Measurements from ENCODE around the gene GJB3.
"Not testable (repeated sequence)": the region's sequence is repeated elsewhere in the genome, so short reads cannot be mapped to it uniquely, and the experiment has no call there.

Gene GJB3

GRCh38 chr1:34781071-34781843 is at the start of gene GJB3:
Gene GJB3, plus strand, starts transcription at chr1:34781214. Its CDS starts 3,549 bp downstream, at chr1:34784763.
- Histone ChIP-seq H3K27me3 (ENCODE audit: low read depth, low read length) (no peaks in the 10 kb centered on the region), H3K4me3 (ENCODE audit: low read length) (no peak within 1 kb of the TSS), H2AFZ (ENCODE audit: low read depth, low read length) (no peak within 1 kb of the TSS), H3K4me2 (ENCODE audit: low read length) (no peak within 1 kb of the TSS), H3K4me1 (ENCODE audit: low read length) (no peaks in the 10 kb centered on the region), H3K36me3 (replicated peaks; ENCODE audit: low read depth, low read length) (no peaks in the 10 kb centered on the region), H3K79me2 (ENCODE audit: low read length) (no peaks in the 10 kb centered on the region), H3K9me3 (ENCODE audit: insufficient read depth, low read length) (no peaks in the 10 kb centered on the region), H4K20me1 (ENCODE audit: insufficient read depth, low read length) (no peaks in the 10 kb centered on the region), H3K27ac (ENCODE audit: low read length) (no peak within 1 kb of the TSS), H3K9ac (ENCODE audit: low read length) (no peak within 1 kb of the TSS)
- TF ChIP-seq EZH2phosphoT487 (IDR thresholded peaks at IDR 0.05; ENCODE audit: low read depth) = no peak
- TF ChIP-seq CTCF (IDR thresholded peaks at IDR 0.05; ENCODE audit: low read depth, low read length) = no peak

GRCh38 chr1:34732831-34733230 is 48.2 kb upstream of the GJB3 start:
- not testable (repeated sequence) for H3K9ac ChIP-seq (ENCODE audit: low read length); H3K9me3 ChIP-seq (ENCODE audit: insufficient read depth, low read length); H3K27ac ChIP-seq (ENCODE audit: low read length); H4K20me1 ChIP-seq (ENCODE audit: insufficient read depth, low read length); H3K27me3 ChIP-seq (ENCODE audit: low read depth, low read length); H3K79me2 ChIP-seq (ENCODE audit: low read length); H3K4me1 ChIP-seq (ENCODE audit: low read length); H3K36me3 ChIP-seq (replicated peaks; ENCODE audit: low read depth, low read length); H3K4me2 ChIP-seq (ENCODE audit: low read length); H3K4me3 ChIP-seq (ENCODE audit: low read length); H2AFZ ChIP-seq (ENCODE audit: low read depth, low read length)

GRCh38 chr1:34736692-34737091 is 44.3 kb upstream of the GJB3 start:
- Histone ChIP-seq H2AFZ (ENCODE audit: low read depth, low read length) (no peak overlapping the region), H3K27me3 (ENCODE audit: low read depth, low read length) (no peaks in the 10 kb centered on the region), H3K9ac (ENCODE audit: low read length) (no peak overlapping the region), H3K4me2 (ENCODE audit: low read length) (no peak overlapping the region), H3K27ac (ENCODE audit: low read length) (no peak overlapping the region), H3K36me3 (replicated peaks; ENCODE audit: low read depth, low read length) (no peaks in the 10 kb centered on the region), H3K79me2 (ENCODE audit: low read length) (no peaks in the 10 kb centered on the region), H3K9me3 (ENCODE audit: insufficient read depth, low read length) (no peaks in the 10 kb centered on the region), H4K20me1 (ENCODE audit: insufficient read depth, low read length) (no peaks in the 10 kb centered on the region), H3K4me1 (ENCODE audit: low read length) (no peaks in the 10 kb centered on the region), H3K4me3 (ENCODE audit: low read length) (no peak overlapping the region)
- TF ChIP-seq CTCF (IDR thresholded peaks at IDR 0.05; ENCODE audit: low read depth, low read length) (no peak), EZH2phosphoT487 (IDR thresholded peaks at IDR 0.05; ENCODE audit: low read depth) (no peak)

GRCh38 chr1:34737236-34737635 is 43.8 kb upstream of the GJB3 start:
- not testable (repeated sequence) for H3K4me2 ChIP-seq (ENCODE audit: low read length)

GRCh38 chr1:34739613-34740012 is 41.4 kb upstream of the GJB3 start:
- no peaks in the 10 kb centered on the region for H3K79me2 ChIP-seq (ENCODE audit: low read length)
- TF ChIP-seq CTCF (IDR thresholded peaks at IDR 0.05; ENCODE audit: low read depth, low read length) = no peak
- no peak for TF ChIP-seq EZH2phosphoT487 (IDR thresholded peaks at IDR 0.05; ENCODE audit: low read depth)
- no peaks in the 10 kb centered on the region for H3K4me1 ChIP-seq (ENCODE audit: low read length)

More at GRCh38 chr1:34737236-34737635, 43.8 kb upstream of the GJB3 start:
- not testable (repeated sequence) for H4K20me1 ChIP-seq (ENCODE audit: insufficient read depth, low read length); H3K9ac ChIP-seq (ENCODE audit: low read length); H3K9me3 ChIP-seq (ENCODE audit: insufficient read depth, low read length); H3K36me3 ChIP-seq (replicated peaks; ENCODE audit: low read depth, low read length); H3K4me1 ChIP-seq (ENCODE audit: low read length); H3K27me3 ChIP-seq (ENCODE audit: low read depth, low read length); H3K79me2 ChIP-seq (ENCODE audit: low read length); H2AFZ ChIP-seq (ENCODE audit: low read depth, low read length); H3K4me3 ChIP-seq (ENCODE audit: low read length); H3K27ac ChIP-seq (ENCODE audit: low read length)

More at GRCh38 chr1:34739613-34740012, 41.4 kb upstream of the GJB3 start:
- Histone ChIP-seq H4K20me1 (ENCODE audit: insufficient read depth, low read length) (no peaks in the 10 kb centered on the region), H3K36me3 (replicated peaks; ENCODE audit: low read depth, low read length) (no peaks in the 10 kb centered on the region), H3K27ac (ENCODE audit: low read length) (no peak overlapping the region), H3K9me3 (ENCODE audit: insufficient read depth, low read length) (no peaks in the 10 kb centered on the region), H3K4me2 (ENCODE audit: low read length) (no peak overlapping the region), H2AFZ (ENCODE audit: low read depth, low read length) (no peak overlapping the region), H3K9ac (ENCODE audit: low read length) (no peak overlapping the region), H3K4me3 (ENCODE audit: low read length) (no peak overlapping the region), H3K27me3 (ENCODE audit: low read depth, low read length) (no peaks in the 10 kb centered on the region)
